HG02973 (cell line): Measurements from ENCODE around the gene APOB.
"Not testable (repeated sequence)": the region's sequence is repeated elsewhere in the genome, so short reads cannot be mapped to it uniquely, and the experiment has no call there.

Experiments used
- ATAC-seq: cut with Tn5 transposase; IDR thresholded peaks from one replicate; pipeline ENCODE4 v1.9.1; 2021; ENCODE audit warnings: moderate library complexity; ENCODE audit not compliant: unreplicated experiment

The APOB gene

GRCh38 chr2:21034156-21034971 is 9.5 kb downstream of the APOB start:
- no peak for ATAC-seq

DNA sequence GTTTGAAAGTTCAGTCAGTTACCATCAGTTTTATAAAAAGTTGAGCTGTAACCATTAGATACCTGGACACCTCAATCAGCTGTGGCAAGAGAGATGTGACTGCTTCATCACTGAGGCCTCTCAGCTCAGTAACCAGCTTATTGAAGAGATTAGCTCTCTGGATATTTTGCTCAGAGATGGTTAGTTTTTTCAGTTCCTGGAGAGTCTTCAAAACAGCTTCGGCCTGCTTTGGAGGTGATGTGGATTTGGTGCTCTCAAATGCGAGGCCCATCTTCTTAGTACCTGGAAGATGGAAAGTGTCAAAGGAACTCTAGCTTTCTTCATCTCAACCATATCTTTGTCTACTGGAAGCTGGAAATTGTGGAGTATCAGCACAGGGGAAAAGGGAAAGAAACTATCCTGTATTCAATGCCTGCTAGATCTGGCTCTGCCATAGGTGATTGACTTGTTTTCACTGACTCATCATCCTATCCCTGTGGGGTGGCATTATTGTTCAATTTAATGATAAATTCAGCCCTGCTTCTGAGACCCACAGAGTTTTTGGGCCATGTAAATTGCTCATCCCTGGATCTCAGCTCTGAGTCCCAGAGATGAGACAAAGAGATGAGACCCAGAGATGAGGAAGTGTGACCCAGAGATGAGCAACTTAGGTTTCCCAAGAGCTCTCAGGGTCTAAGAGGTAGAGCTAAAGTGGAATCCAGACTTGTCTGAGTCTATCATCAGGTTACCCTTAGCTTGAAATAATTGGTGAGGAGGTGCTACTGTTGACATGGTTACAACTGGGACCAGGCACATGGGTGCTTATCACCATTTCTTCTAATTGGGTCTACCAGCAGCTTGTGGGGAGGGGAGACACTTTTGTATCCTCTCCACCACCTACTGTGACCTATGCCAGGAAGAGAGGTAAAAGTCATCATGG is 10.4 kb downstream of the APOB start:
- no peak for ATAC-seq

DNA sequence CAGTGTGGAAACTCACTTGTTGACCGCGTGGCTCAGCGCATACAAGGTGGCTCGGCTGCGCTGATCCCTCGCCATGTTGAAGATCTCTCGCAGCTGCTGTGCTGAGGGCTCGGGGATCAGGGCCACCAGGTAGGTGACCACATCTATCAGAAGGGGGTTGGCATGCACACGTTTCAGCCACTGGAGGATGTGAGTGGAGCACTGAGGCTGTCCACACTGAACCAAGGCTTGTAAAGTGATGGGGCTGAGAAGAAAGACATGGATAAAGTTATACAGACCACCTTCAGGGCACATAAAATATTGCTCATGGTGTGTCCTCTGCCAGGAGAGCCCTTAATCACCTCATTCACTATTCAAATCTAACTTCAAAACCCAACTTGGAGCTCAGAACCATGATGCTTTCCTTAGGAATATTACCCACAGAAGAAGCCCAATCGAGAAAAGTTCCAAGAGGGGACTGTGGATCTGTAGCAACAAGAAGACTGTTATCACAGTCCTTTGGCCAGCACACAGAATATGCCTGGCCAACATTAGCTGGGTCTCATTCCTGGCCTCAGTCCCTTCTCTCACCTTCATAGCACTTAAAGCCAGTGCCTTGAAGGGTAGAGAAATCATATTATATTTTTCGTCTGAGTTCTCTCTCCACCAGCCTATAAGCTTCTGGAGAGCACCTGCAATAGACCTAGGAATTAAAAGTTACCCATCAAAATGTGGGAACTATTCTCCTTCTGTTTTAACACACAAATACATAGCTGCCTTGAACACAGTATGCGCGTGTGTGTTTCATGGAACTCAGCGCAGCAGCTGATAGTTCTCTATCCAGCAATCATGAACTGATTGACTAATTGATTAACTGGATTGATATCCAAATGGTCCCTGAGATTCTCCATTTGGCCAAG is 11.3 kb downstream of the APOB start:
- no peak for ATAC-seq

DNA sequence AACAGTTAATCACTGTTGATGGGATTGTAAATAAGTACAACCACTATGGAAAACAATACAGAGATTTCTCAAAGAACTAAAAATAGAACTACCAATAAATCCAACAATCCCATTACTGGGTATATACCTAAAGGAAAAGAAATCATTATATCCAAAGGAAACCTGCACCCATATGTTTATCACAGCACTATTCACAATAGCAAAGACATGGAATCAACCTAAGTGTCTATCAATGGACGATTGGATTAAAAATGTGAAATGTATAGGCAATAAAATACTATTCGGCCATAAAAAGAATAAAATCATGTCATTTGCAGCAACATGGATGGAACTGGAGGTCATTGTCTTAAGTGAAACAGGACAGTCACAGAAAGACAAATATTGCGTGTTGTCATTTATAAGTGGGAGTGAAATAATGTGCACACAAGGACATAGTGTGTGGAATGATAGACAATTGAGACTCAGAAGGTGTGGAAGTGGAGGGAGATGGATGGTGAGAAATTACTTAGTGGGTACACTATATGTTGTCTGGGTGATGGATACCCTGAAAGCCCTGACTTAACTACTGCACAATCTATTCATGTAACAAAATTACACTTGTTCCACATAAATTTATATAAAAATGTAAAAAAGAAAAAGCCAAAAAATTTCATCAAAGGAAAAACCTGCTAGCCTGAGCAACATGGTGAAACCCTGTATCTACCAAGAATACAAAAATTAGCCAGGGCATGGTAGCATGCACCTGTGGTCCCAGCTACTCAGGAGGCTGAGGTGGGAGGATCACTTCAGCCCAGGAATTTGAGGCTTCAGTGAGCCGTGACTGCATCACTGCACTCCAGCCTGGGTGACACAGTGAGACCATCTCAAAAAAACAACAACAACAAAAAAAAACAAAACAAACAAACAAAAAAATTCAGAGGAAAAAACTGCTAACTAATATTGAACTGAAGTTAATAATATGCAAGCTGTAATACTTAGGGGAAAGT is 12.6 kb downstream of the APOB start:
- no peak for ATAC-seq

DNA sequence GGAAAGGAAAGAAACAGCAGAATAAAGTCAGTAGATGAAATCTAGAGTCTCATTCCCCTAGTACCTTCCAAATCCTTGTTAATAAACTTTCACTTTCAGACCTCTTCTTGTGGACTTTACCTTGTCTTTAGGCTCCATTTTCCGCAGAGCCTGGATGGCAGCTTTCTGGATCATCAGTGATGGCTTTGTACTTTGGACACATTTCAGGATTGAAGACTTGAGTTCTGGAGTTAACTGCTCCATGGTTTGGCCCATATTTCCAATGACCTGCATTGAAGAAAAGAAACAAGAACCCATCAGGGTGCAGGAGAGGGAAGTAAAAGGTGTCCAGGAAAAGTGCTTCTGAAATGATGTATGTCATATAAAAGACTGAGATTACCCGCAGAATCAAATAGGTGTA is 14.4 kb downstream of the APOB start:
- ATAC-seq: no peak

DNA sequence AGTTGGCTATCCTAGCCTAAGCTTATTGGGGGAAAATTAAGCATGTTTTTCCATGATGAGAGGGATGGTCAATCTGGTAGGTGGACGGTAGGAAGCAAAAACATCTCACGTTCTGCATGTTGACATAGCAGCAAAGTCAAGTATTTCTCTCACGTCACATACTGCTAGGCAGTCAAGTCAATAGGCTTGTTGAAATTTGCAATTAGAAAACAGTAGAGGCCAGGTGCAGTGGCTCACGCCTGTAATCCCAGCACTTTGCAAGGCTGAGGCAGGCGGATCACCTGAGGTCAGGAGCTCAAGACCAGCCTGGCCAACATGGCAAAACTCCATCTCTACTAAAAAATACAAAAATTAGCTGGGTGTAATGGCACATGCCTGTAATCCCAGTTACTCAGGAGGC is 14.9 kb downstream of the APOB start:
- not testable (repeated sequence) for ATAC-seq

GRCh38 chr2:21028021-21028947 is 15.6 kb downstream of the APOB start:
- ATAC-seq: no peak

DNA sequence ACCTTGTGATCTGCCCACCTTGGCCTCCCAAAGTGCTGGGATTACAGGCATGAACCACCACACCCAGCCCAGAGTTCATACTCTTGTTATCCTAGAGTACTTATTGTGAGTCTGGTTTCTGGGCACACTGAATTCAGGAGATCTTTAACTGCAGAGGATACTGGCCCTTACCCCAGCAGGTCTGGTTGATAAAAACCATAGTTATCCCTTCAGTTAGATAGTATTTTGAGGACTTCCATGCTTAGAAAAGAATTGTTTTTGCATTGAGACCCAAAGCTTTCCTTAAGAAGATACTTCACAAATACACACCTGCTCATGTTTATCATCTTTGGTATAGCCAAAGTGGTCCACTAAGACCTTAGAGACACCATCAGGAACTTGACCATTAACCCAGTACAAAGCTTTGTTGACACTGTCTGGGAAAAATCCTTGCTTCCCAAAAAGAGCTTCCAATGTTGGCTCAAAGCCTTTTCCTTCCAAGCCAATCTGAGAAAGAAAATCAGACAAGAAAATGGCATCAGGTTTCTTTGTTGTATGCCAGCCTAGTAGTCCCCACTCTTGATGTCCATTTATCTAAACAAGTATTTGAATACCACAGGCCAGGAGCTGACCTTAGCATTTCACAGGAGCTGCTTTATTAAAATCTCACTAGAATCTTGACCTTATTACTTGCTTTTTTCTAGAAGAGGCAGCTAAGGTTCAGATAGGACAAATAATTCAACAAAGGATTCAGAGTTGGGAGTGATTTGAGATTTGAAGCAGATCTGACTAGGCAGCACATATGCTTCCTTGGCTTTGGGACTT is 17.2 kb downstream of the APOB start:
- no peak for ATAC-seq

DNA sequence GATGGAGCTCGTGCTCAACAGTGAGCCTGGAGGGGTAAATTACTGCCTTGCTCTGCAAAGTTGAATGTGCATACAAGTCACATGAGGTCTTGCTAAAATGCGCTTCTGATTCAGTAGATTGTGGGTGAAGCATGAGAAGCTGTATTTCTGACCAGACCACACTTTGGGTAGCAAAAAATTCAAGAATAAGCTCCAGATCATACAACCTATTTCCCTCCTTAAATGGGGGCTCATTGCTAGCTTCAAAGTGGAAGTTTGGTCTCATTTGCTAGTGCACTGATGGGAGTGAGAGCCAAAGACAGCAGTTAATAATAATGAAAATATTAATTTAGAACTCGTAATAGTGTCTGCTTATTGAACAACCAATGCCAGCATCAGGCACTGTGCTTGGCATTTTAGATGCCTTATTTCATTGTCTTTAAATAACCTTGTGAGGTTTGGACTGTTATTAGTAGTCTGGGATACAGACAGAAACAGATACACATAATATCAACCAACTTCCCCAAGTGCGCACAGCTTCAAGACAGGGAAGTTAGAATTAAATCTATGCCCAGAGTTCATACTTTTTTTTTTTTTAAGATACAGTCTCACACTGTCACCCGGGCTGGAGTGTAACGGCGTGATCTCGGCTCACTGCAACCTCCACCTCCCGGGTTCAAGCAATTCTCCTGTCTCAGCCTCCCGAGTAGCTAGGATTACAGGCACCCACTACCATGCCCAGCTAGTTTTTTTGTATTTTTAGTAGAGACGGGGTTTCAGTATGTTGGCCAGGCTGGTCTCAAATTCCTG is 18.0 kb downstream of the APOB start:
- ATAC-seq: no peak

DNA sequence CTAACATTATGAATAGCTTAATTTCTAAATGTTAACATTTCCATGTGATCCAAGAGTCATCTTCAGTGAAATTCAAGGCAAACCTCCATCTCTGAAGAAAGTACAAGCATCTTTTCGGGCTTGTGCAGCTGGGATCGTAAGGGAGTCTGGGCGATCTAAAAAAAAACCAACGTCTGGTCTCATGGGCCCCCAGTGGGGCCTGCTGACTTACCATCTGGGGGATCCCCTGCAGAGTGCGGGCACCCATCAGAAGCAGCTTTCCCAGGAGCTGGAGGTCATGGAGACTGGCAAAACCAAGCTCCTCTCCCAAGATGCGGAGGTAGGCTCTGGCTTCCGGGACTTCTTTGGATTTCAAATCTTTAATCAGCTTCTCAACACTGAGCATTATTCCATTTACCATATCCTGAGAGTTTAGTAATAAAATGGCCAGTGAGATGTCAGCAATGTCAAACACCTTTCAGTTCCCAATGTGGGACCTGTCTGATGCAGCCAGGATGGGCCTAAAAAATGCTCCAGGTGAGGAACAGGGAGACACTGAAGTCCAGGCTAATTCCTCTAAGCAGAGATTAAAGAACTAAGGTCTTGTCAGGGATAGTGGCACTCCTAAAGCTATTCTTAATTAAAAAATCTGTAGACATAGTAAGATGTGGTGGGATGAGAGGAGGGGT is 19.0 kb downstream of the APOB start:
- no peak for ATAC-seq

DNA sequence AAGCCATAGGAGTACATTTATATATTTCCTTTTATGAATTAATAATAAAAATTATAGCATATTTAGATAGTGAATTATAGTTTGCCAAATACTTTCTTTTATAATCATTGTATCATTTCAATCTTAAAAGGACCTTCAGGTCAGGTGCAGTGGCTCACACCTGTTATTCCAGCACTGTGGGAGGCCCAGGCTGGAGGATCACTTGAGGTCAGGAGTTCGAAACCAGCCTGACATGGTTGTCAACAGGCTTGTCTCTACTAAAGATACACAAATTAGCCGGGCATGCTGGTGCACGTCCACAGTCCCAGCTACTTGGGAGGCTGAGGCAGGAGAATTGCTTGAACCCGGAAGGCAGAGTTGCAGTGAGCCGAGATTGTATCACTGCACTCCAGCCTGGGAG is 19.7 kb downstream of the APOB start:
- ATAC-seq: no peak

DNA sequence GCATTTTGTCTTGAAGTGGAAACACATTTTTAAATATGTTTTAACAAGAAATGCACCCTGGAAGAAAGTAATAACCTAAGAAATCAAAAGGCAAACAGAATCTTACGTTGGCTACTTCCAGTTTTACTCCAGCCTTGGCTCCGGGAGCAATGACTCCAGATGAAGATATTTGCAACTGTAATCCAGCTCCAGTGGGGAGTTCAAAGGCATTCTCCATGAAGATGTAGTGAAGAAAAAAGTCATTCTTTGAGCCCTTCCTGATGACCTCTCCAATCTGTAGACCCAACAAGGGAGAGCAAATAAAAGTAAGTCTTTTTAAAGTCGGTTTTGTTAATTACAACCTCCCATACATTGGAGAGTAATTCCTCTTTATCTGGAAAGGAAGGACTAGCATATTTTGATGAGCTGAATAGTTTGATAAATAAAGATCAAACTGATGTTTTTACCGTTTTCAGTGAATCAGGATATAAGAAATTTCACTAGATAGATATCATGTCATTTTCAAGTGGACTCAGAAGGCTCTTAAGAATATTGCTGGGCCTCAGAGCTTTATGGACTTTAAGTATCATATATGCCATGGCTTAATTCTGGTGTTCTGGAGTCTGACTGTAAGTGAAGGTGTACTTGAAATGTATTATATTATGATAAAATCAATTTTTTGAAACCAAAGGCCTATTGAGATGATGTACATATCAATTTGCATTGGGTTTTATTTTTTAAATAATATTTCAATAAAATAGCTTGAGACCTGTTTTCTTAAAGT is 20.3 kb downstream of the APOB start:
- ATAC-seq: no peak

GRCh38 chr2:21022792-21023367 is 21.0 kb downstream of the APOB start:
- ATAC-seq: no peak

GRCh38 chr2:21021430-21021829 is 22.4 kb downstream of the APOB start:
- no peak for ATAC-seq

GRCh38 chr2:21020668-21021288 is 23.1 kb downstream of the APOB start:
- no peak for ATAC-seq
